SH-SY5Y (cell line): ENCODE measurements around the gene CCK.

Source experiments
- GATA2 ChIP-seq: IDR thresholded peaks from 2 replicates; pipeline ENCODE4 v1.6.1; 2011; ENCODE audit warnings: mild to moderate bottlenecking, low read depth, low read length
- GATA3 ChIP-seq: IDR thresholded peaks from 2 replicates; pipeline ENCODE4 v1.6.1; 2011; ENCODE audit warnings: low read depth, mild to moderate bottlenecking, low read length, moderate library complexity

DNA sequence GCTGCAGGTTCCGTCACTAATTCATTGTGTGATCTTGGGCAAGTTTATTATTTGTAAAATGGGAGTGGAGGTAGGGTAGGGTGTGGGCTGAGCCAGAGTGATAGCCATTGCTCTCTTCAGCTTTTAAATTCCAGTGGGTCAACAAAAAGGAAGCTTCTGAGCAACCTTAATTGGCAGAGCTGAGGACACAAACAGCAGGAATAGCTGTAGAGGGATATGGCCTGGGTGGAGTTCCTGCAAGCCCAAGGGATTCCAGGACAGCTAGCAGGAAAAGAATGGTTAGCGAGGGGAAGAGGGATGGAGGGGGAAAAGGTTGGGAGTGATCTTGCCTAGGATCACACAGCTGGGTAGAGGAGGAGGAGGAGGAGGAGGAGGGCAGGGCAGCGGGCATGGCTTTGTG is 11.4 kb downstream of the CCK start:
- no peak for TF ChIP-seq GATA2
- no peak for TF ChIP-seq GATA3
